ENCODE data around the gene ZFYVE21. TPM values are rescaled to one million over a fixed set of nuclear protein-coding genes. Genes with fewer than 3 reads are reported as not detected.

Gene ZFYVE21
- total RNA-seq, 1 experiment from 2014 or later = 93.3 TPM

- no peak overlapping the region for H3K27ac ChIP-seq
- 0 out of 2 replicates have a peak, but pooled peaks cover 1% of the 10 kb centered on the region for H3K79me2 ChIP-seq (ENCODE audit: low read depth)
- no peak overlapping the region for H3K4me2 ChIP-seq
- H4K20me1 ChIP-seq (ENCODE audit: insufficient read depth) = peaks cover 10% of the 10 kb centered on the region
- intact Hi-C loops (cut with micrococcal nuclease; ENCODE audit: unreplicated experiment) = no loop called here
- no peak overlapping the region for H3K4me3 ChIP-seq
- CTCF ChIA-PET = no interaction called here
- H3K9me2 ChIP-seq (ENCODE audit: insufficient read depth) = no peaks in the 10 kb centered on the region
- BruUV-seq (replicated peaks) = TSS peak; percentile 24
- no peak for DNase-seq
- TF ChIP-seq CTCF (conservative IDR thresholded peaks at IDR 0.05) (no peak), EZH2 (IDR thresholded peaks at IDR 0.05; ENCODE audit: low read depth) (no peak)
- peaks cover 10% of the 10 kb centered on the region for H3K4me1 ChIP-seq (replicated peaks; ENCODE audit: insufficient read depth)
- no peak overlapping the region for H2AFZ ChIP-seq
- no peaks in the 10 kb centered on the region for H3K27me3 ChIP-seq (ENCODE audit: insufficient read depth, low read depth)
- H3K36me3 ChIP-seq (ENCODE audit: low read depth) = peaks cover 14% of the 10 kb centered on the region; the same call in 1 of the 2 replicates
- H3K9me3 ChIP-seq (ENCODE audit: insufficient read depth, low read depth) = no peaks in the 10 kb centered on the region
- H3F3A ChIP-seq (ENCODE audit: insufficient read depth, low read depth) = peaks cover 17% of the 10 kb centered on the region; the same call in 1 of the 2 replicates
- POLR2A ChIA-PET (ENCODE audit: unreplicated experiment) = interaction anchor here (0.6 kb wide), 2 partner anchors 12 to 35 kb away, joined by 5 to 7 read pairs; no protein-coding TSS in a partner anchor
Measured at GRCh38 chr14:103731481-103731880, 15.9 kb downstream of the ZFYVE21 start.

GRCh38 chr14:103731916-103732867 is 16.6 kb downstream of the ZFYVE21 start:
- Histone ChIP-seq H4K20me1 (ENCODE audit: insufficient read depth) (peaks cover 15% of the 10 kb centered on the region), H3K4me3 (no peak overlapping the region), H3K9me2 (ENCODE audit: insufficient read depth) (no peaks in the 10 kb centered on the region), H3K79me2 (ENCODE audit: low read depth) (no peaks in the 10 kb centered on the region), H3K4me2 (no peak overlapping the region), H3F3A (ENCODE audit: insufficient read depth, low read depth) (peaks cover 23% of the 10 kb centered on the region; the same call in 1 of the 2 replicates), H3K4me1 (replicated peaks; ENCODE audit: insufficient read depth) (peaks cover 15% of the 10 kb centered on the region), H3K36me3 (ENCODE audit: low read depth) (peaks cover 14% of the 10 kb centered on the region; the same call in 1 of the 2 replicates), H3K27ac (no peak overlapping the region), H3K9me3 (ENCODE audit: insufficient read depth, low read depth) (no peaks in the 10 kb centered on the region), H2AFZ (no peak overlapping the region), H3K27me3 (ENCODE audit: insufficient read depth, low read depth) (no peaks in the 10 kb centered on the region)
- CTCF ChIA-PET = interaction anchor here (0.7 kb wide), 1 partner anchor 1035 kb away, joined by 4 read pairs; no protein-coding TSS in a partner anchor
- intact Hi-C loops (cut with micrococcal nuclease; ENCODE audit: unreplicated experiment) = no loop called here
- no TSS peak for BruUV-seq (replicated peaks)
- TF ChIP-seq CTCF (conservative IDR thresholded peaks at IDR 0.05) (no peak), EZH2 (IDR thresholded peaks at IDR 0.05; ENCODE audit: low read depth) (no peak)
- POLR2A ChIA-PET (ENCODE audit: unreplicated experiment) = interaction anchor here (0.6 to 0.8 kb wide), 4 partner anchors 11 to 148 kb away, joined by 3 to 7 read pairs (median 4); no protein-coding TSS in a partner anchor
- DNase-seq = no peak

GRCh38 chr14:103732868-103733620 is 17.4 kb downstream of the ZFYVE21 start:
- no peak for DNase-seq
- Histone ChIP-seq H3K9me2 (ENCODE audit: insufficient read depth) (no peaks in the 10 kb centered on the region), H3K36me3 (ENCODE audit: low read depth) (peaks cover 14% of the 10 kb centered on the region; the same call in 1 of the 2 replicates), H4K20me1 (ENCODE audit: insufficient read depth) (peaks cover 15% of the 10 kb centered on the region), H3K27me3 (ENCODE audit: insufficient read depth, low read depth) (no peaks in the 10 kb centered on the region), H2AFZ (no peak overlapping the region), H3K27ac (no peak overlapping the region), H3K4me3 (no peak overlapping the region), H3F3A (ENCODE audit: insufficient read depth, low read depth) (peaks cover 23% of the 10 kb centered on the region; the same call in 1 of the 2 replicates), H3K79me2 (ENCODE audit: low read depth) (no peaks in the 10 kb centered on the region), H3K9me3 (ENCODE audit: insufficient read depth, low read depth) (no peaks in the 10 kb centered on the region), H3K4me2 (no peak overlapping the region), H3K4me1 (replicated peaks; ENCODE audit: insufficient read depth) (peaks cover 15% of the 10 kb centered on the region)
- no TSS peak for BruUV-seq (replicated peaks)
- TF ChIP-seq EZH2 (IDR thresholded peaks at IDR 0.05; ENCODE audit: low read depth) (no peak), CTCF (conservative IDR thresholded peaks at IDR 0.05) (no peak)
- intact Hi-C loops (cut with micrococcal nuclease; ENCODE audit: unreplicated experiment) = no loop called here
- POLR2A ChIA-PET (ENCODE audit: unreplicated experiment) = interaction anchor here (0.6 to 0.8 kb wide), 2 partner anchors 109 to 147 kb away, joined by 3 to 4 read pairs; no protein-coding TSS in a partner anchor
- CTCF ChIA-PET = interaction anchor here (0.6 to 0.7 kb wide), 3 partner anchors 42 to 1036 kb away, joined by 3 to 6 read pairs (median 4); no protein-coding TSS in a partner anchor
